Measurements from ENCODE around the gene ITM2B. TPM values are rescaled to one million over a fixed set of nuclear protein-coding genes. Genes with fewer than 3 reads are reported as not detected.

The ITM2B gene
- total and polyA plus RNA-seq, 10 of the 15 experiments (the other 5 are each of a cell fraction or from before 2014, with no cell fraction given): 2.5 to 18.1 (median 4.9) TPM

GRCh38 chr13:48234566-48235340 is 1.7 kb downstream of the ITM2B start (continued):
- TF ChIP-seq, protein P1, sequence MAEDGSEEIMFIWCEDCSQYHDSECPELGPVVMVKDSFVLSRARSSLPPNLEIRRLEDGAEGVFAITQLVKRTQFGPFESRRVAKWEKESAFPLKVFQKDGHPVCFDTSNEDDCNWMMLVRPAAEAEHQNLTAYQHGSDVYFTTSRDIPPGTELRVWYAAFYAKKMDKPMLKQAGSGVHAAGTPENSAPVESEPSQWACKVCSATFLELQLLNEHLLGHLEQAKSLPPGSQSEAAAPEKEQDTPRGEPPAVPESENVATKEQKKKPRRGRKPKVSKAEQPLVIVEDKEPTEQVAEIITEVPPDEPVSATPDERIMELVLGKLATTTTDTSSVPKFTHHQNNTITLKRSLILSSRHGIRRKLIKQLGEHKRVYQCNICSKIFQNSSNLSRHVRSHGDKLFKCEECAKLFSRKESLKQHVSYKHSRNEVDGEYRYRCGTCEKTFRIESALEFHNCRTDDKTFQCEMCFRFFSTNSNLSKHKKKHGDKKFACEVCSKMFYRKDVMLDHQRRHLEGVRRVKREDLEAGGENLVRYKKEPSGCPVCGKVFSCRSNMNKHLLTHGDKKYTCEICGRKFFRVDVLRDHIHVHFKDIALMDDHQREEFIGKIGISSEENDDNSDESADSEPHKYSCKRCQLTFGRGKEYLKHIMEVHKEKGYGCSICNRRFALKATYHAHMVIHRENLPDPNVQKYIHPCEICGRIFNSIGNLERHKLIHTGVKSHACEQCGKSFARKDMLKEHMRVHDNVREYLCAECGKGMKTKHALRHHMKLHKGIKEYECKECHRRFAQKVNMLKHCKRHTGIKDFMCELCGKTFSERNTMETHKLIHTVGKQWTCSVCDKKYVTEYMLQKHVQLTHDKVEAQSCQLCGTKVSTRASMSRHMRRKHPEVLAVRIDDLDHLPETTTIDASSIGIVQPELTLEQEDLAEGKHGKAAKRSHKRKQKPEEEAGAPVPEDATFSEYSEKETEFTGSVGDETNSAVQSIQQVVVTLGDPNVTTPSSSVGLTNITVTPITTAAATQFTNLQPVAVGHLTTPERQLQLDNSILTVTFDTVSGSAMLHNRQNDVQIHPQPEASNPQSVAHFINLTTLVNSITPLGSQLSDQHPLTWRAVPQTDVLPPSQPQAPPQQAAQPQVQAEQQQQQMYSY (CRISPR knock-in tag; IDR thresholded peaks at IDR 0.05): no peak
- no peak for TF ChIP-seq POLR2AphosphoS2 (IDR thresholded peaks at IDR 0.05; ENCODE audit: low read depth, low read length)
- TF ChIP-seq BCLAF1 (IDR thresholded peaks at IDR 0.05): no peak
- TF ChIP-seq CBX3 (IDR thresholded peaks at IDR 0.05; ENCODE audit: borderline replicate concordance, low read depth): no peak
- 0 out of 2 replicates have a peak, but pooled peaks have one; percentile 37 for TF ChIP-seq GATAD2B (conservative IDR thresholded peaks at IDR 0.05; ENCODE audit: low read depth)
- no peak for TF ChIP-seq E2F4 (IDR thresholded peaks at IDR 0.05; ENCODE audit: low read depth, low read length)
- TF ChIP-seq, protein P2, sequence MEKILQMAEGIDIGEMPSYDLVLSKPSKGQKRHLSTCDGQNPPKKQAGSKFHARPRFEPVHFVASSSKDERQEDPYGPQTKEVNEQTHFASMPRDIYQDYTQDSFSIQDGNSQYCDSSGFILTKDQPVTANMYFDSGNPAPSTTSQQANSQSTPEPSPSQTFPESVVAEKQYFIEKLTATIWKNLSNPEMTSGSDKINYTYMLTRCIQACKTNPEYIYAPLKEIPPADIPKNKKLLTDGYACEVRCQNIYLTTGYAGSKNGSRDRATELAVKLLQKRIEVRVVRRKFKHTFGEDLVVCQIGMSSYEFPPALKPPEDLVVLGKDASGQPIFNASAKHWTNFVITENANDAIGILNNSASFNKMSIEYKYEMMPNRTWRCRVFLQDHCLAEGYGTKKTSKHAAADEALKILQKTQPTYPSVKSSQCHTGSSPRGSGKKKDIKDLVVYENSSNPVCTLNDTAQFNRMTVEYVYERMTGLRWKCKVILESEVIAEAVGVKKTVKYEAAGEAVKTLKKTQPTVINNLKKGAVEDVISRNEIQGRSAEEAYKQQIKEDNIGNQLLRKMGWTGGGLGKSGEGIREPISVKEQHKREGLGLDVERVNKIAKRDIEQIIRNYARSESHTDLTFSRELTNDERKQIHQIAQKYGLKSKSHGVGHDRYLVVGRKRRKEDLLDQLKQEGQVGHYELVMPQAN (conservative IDR thresholded peaks at IDR 0.05): no peak
- TF ChIP-seq RBBP5 (conservative IDR thresholded peaks at IDR 0.05): no peak
- no peak for TF ChIP-seq ZNF592 (IDR thresholded peaks at IDR 0.05)
- TF ChIP-seq HDGF (IDR thresholded peaks at IDR 0.05): no peak
- TF ChIP-seq ELK1 (IDR thresholded peaks at IDR 0.05; ENCODE audit: low read depth, low read length): no peak
- TF ChIP-seq ZBED1 (IDR thresholded peaks at IDR 0.05; ENCODE audit: borderline replicate concordance): peak; percentile 86; the same call in 1 of the 2 replicates
- TF ChIP-seq NFIC (IDR thresholded peaks at IDR 0.05; ENCODE audit: low read depth, low read length): peak; percentile 89

All from GM12878 (cell line).